GM23338 (cell line): ENCODE data around the gene UBAP1L.

Experiments used
- CTCF ChIP-seq, 2 experiments: fragments of 200-600 bp in 1 of 2; sonication (generic) in 1 of 2; conservative IDR thresholded peaks; 2 replicates each; pipeline versions ENCODE4 v1.5.1 to v1.6.1; 2016 to 2017; ENCODE audit warnings: antibody characterized with exemption in 2 of 2, low read depth in 2 of 2, mild to moderate bottlenecking in 2 of 2, moderate library complexity in 1 of 2
- REST ChIP-seq: IDR thresholded peaks from one replicate; pipeline ENCODE4 v1.6.1; 2018; ENCODE audit warnings: antibody characterized with exemption; ENCODE audit not compliant: unreplicated experiment

- TF ChIP-seq CTCF (conservative IDR thresholded peaks at IDR 0.05; ENCODE audit: low read depth in 2 of 2) (no peak), REST (no peak)
Observed at GRCh38 chr15:65164139-65164538, 49.1 kb upstream of the UBAP1L start.
